Skeletal muscle satellite cell (primary cell): ENCODE data around the gene STC2.

Experiments used
- H3K27me3 ChIP-seq: 2 replicates; pipeline ENCODE4 v1.7.0; 2013; ENCODE audit warnings: low read length; ENCODE audit not compliant: control insufficient read depth, insufficient read depth
- H3K36me3 ChIP-seq: 2 replicates; pipeline ENCODE4 v1.7.0; 2013; ENCODE audit warnings: mild to moderate bottlenecking, control low read depth, low read length; ENCODE audit not compliant: insufficient read depth
- H3K4me1 ChIP-seq: 2 replicates; pipeline ENCODE4 v1.7.0; 2013; ENCODE audit warnings: low read length; ENCODE audit not compliant: control insufficient read depth, insufficient read depth
- H3K4me2 ChIP-seq: 2 replicates; pipeline ENCODE4 v1.7.0; 2013; ENCODE audit warnings: mild to moderate bottlenecking, low read length
- H3K4me3 ChIP-seq: 2 replicates; pipeline ENCODE4 v1.7.0; 2013; ENCODE audit warnings: low read length
- H3K9ac ChIP-seq: 2 replicates; pipeline ENCODE4 v1.7.0; 2013; ENCODE audit warnings: mild to moderate bottlenecking, low read depth, low read length, moderate library complexity
- H3K9me3 ChIP-seq: replicated peaks from 2 replicates; pipeline ENCODE4 v1.7.0; 2013; ENCODE audit warnings: mild to moderate bottlenecking, control low read depth, low read length

Gene STC2

DNA sequence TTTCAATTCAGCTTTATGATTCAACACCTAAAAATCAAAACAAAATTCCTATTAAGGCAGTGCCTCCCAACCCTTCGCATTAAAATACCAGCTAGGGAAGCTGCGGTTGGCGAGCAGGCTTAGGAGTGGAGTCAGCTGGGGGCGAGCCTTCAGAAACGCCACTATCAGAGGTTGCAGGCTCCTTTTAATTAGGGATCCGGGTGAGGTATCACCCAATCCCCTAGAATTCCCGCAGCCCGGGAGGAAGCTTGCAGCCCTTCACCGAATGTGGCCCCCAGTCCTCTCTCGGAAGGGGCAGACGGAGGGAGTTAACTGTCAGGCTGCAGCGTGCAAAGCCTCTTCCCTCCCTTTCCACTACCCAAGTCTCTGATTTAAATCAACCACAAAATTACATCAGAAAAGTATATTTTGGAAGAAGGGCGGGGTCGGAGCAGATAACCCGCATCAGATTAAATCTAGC lies 1.7 kb downstream of the STC2 start:
- H3K4me1 ChIP-seq: peaks cover 50% of the 10 kb centered on the region
- H3K27me3 ChIP-seq: no peaks in the 10 kb centered on the region
- peak overlapping the region; percentile 96 for H3K4me3 ChIP-seq
- peaks cover 65% of the 10 kb centered on the region for H3K36me3 ChIP-seq
- H3K9ac ChIP-seq: peak overlapping the region; percentile 87
- no peaks in the 10 kb centered on the region for H3K9me3 ChIP-seq
- peak overlapping the region; percentile 95 for H3K4me2 ChIP-seq

- peaks cover 78% of the 10 kb centered on the region for H3K36me3 ChIP-seq
- H3K9me3 ChIP-seq: no peaks in the 10 kb centered on the region
- H3K9ac ChIP-seq: peak overlapping the region; percentile 87
- peak overlapping the region; percentile 95 for H3K4me2 ChIP-seq
- H3K27me3 ChIP-seq: no peaks in the 10 kb centered on the region
- H3K4me3 ChIP-seq: peak overlapping the region; percentile 96
- peaks cover 62% of the 10 kb centered on the region for H3K4me1 ChIP-seq
Measured at GRCh38 chr5:173325091-173325698, 3.0 kb downstream of the STC2 start.

DNA sequence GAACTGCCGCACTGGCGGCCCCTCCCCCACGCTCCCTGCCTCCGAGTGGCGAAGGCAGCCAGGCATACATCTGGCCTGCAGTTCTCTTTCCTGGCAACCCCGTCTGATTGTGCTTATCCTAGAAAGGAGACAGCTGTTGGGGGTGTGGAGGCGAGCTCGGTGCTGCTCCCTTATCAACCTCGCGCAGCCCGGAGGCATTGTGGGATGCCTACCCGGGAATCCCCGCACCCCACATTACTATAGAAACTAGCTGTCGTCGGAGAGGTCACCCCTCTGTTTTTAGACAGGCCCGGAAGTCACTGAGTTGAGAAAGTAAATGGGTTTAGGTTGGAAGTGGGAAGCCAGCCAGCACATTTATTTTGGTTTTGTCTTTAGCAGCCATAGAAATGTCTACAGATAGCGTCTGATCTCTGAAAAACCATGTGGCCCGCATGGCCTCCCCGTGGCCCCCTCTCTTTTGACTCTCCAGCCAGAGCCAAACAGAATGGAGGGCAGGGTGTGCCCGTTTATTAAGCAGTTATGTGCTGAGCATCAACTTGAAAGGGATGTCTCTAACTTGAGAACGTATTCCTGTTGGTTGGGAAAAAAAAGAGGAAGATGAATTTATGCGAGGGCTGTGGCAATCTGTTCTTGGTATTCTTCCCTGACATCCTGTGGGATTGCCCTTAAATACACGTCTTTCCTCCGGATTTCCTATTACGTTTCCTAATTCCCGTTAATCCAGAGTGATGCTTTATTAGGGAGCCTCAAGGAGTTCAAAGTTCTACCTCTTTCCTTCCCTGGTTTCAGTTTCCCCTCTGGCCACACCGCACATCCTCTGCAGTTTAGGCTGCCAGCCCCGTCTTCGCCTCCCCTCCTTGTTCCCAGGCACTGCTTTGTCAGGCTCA lies 3.9 kb downstream of the STC2 start:
- Histone ChIP-seq H3K9me3 (no peaks in the 10 kb centered on the region), H3K27me3 (no peaks in the 10 kb centered on the region), H3K9ac (peak overlapping the region; percentile 87), H3K4me3 (peak overlapping the region; percentile 96), H3K36me3 (peaks cover 86% of the 10 kb centered on the region), H3K4me2 (peak overlapping the region; percentile 95), H3K4me1 (peaks cover 65% of the 10 kb centered on the region)

DNA sequence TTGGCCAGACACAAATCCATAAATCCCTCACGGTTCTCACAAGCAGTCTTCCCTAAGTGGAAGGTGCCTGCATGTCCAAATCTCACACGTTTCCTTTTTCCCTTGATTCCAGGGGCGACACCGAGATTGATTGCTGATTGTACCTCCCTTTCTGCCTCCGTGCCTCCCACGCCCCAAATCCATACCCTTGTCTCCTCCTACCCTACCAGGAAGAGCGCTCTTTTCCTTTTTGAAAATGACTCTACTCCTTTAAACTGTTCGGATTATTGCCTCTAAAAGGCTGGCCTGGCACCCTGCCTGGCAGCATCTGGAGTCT lies 4.5 kb downstream of the STC2 start:
- Histone ChIP-seq H3K9me3 (no peaks in the 10 kb centered on the region), H3K4me3 (peak overlapping the region; percentile 96), H3K9ac (peak overlapping the region; percentile 87), H3K36me3 (peaks cover 93% of the 10 kb centered on the region), H3K27me3 (no peaks in the 10 kb centered on the region), H3K4me2 (peak overlapping the region; percentile 95), H3K4me1 (peaks cover 68% of the 10 kb centered on the region)

- Histone ChIP-seq H3K4me1 (peaks cover 72% of the 10 kb centered on the region), H3K4me3 (peak overlapping the region; percentile 96), H3K36me3 (peaks cover 98% of the 10 kb centered on the region), H3K9ac (peak overlapping the region; percentile 87), H3K27me3 (no peaks in the 10 kb centered on the region), H3K9me3 (no peaks in the 10 kb centered on the region), H3K4me2 (peak overlapping the region; percentile 95)
Measured at GRCh38 chr5:173323106-173323798, 5.0 kb downstream of the STC2 start.

GRCh38 chr5:173321886-173322285 lies 6.3 kb downstream of the STC2 start:
- peak overlapping the region; percentile 95 for H3K4me2 ChIP-seq
- H3K36me3 ChIP-seq: peaks cover 99% of the 10 kb centered on the region
- H3K4me1 ChIP-seq: peaks cover 84% of the 10 kb centered on the region
- H3K9me3 ChIP-seq: no peaks in the 10 kb centered on the region
- peak overlapping the region; percentile 3 for H3K4me3 ChIP-seq
- peak overlapping the region; percentile 87 for H3K9ac ChIP-seq
- H3K27me3 ChIP-seq: no peaks in the 10 kb centered on the region

- H3K9ac ChIP-seq: peak overlapping the region; percentile 40
- peak overlapping the region; percentile 95 for H3K4me2 ChIP-seq
- no peak overlapping the region for H3K4me3 ChIP-seq
- peaks cover 95% of the 10 kb centered on the region for H3K36me3 ChIP-seq
- no peaks in the 10 kb centered on the region for H3K27me3 ChIP-seq
- no peaks in the 10 kb centered on the region for H3K9me3 ChIP-seq
- H3K4me1 ChIP-seq: peaks cover 96% of the 10 kb centered on the region
Measured at GRCh38 chr5:173320259-173320658, 8.0 kb downstream of the STC2 start.

DNA sequence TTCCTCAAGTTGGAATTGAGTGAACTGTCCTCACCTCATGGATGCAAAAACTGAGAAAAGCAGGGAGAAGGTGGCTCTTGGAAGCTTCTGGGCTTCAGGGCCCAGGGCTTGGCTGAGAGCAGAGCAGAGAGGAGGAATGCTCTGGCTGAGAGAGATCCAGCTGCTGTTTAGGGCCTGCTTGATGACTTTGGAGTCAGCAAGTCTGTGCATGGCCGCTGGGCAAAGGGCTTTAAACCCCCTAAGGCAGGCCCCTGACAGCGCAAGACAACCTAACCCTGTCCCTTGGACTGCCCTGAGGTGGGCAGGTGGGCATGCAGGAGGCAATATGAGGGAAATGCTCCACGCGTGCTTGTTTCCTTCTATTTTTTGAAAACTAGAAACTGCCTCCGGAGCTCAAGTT lies 8.6 kb downstream of the STC2 start:
- Histone ChIP-seq H3K4me2 (peak overlapping the region; percentile 15), H3K36me3 (peaks cover 89% of the 10 kb centered on the region), H3K27me3 (no peaks in the 10 kb centered on the region), H3K4me3 (no peak overlapping the region), H3K4me1 (peaks cover 91% of the 10 kb centered on the region), H3K9me3 (no peaks in the 10 kb centered on the region), H3K9ac (peak overlapping the region; percentile 40)

- Histone ChIP-seq H3K4me3 (no peak overlapping the region), H3K9me3 (no peaks in the 10 kb centered on the region), H3K9ac (peak overlapping the region; percentile 40), H3K27me3 (no peaks in the 10 kb centered on the region), H3K4me2 (no peak overlapping the region), H3K4me1 (peaks cover 86% of the 10 kb centered on the region), H3K36me3 (peaks cover 83% of the 10 kb centered on the region)
Measured at GRCh38 chr5:173318881-173319620, 9.2 kb downstream of the STC2 start.

GRCh38 chr5:173318330-173318729 lies 9.9 kb downstream of the STC2 start:
- Histone ChIP-seq H3K36me3 (peaks cover 76% of the 10 kb centered on the region), H3K4me3 (no peak overlapping the region), H3K9me3 (no peaks in the 10 kb centered on the region), H3K27me3 (no peaks in the 10 kb centered on the region), H3K4me1 (peaks cover 78% of the 10 kb centered on the region), H3K9ac (no peak overlapping the region), H3K4me2 (no peak overlapping the region)

GRCh38 chr5:173317852-173318251 lies 10.4 kb downstream of the STC2 start:
- H3K4me2 ChIP-seq: no peak overlapping the region
- peaks cover 74% of the 10 kb centered on the region for H3K4me1 ChIP-seq
- no peaks in the 10 kb centered on the region for H3K9me3 ChIP-seq
- no peaks in the 10 kb centered on the region for H3K27me3 ChIP-seq
- H3K9ac ChIP-seq: peak overlapping the region; percentile 4
- H3K4me3 ChIP-seq: no peak overlapping the region
- H3K36me3 ChIP-seq: peaks cover 71% of the 10 kb centered on the region
